HG03521 (cell line): ENCODE measurements around the gene HDAC7.

ENCODE experiments used
- ATAC-seq: cut with Tn5 transposase; IDR thresholded peaks from one replicate; pipeline ENCODE4 v1.9.1; 2021; ENCODE audit warnings: mild to moderate bottlenecking, moderate library complexity; ENCODE audit not compliant: unreplicated experiment

HDAC7 gene

DNA sequence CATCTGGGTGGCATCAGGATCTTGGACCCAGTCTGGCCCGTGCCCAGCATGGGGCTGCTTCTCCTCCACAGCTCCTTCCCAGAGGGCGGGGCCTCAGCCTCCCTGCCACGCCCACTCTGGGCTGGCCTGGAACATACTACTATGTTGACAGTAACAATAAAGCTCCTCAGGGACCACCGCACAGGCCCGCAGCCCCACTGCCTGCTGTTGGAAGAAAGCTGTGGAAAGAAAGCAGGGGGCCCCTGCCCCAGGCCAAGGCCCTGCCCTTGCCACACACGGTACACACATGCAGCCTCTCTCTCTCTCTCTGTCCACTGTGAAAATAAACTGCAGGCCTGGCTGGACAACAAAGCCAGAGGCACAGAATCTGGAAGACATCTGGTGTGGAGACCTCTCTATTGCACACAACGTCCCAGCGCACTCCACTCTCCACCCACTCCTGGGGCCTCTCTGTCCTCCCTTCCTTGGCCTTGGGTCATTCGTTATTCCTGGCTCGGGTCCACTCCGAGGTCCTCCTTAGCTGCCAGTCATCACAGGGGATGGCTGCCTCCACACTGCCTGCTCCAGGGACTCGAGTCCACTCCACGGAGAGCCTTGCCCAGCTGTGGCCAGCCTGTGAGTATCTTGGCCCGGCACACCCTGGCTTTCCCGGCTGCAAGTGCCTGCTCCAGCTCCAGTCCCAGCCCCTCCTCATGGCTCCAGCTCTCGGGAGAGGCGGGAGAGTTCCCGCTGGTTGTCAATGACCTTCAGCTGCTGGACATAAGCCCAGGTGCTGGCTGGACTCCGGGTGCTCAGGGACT is 82.6 kb downstream of the HDAC7 start:
- no peak for ATAC-seq

DNA sequence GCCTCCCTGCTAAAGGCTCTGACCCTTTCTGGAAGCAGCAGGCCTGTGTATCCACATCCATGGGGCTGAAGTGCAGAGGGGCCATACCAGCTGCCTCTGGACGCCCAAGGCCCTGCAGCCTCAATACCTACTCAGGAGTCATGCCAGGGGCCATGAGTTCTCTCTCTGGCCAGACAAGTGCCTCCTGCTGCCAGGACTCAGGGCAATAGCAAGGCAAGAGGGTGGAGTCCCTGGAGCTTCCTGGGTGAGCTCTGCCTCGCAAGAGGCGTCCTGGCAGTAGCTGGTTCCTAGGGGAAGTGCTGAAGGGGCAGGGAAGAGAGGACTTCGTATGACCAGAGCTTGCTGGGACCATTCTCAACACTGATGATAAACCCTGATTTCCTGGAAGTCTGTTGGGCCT is 83.5 kb downstream of the HDAC7 start:
- ATAC-seq: no peak

DNA sequence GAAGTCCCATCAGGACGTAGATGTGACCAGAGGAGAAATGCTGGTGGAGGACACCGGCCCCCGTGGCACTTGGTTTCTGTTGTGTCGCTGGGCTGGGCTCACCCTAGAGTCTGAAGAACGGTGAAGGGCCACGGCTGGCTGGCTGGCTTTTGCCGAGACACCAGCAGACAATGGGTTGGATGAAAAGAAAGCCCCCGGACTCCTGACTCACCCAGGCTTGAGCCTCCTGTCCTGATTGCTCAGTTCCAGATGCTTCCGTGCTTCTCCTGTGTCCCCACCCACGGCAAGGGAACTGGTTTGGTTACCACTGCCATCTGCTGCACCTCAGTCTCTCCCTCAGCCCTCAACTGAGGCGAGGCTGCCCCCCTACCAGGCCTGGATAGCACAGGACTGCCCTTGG is 84.1 kb downstream of the HDAC7 start:
- ATAC-seq: no peak

GRCh38 chr12:47734725-47735480 is 84.8 kb downstream of the HDAC7 start:
- no peak for ATAC-seq

GRCh38 chr12:47733142-47733541 is 86.6 kb downstream of the HDAC7 start:
- ATAC-seq: no peak
